T-helper 1 cell treated with Interleukin-12 subunit alpha and Interleukin-12 subunit beta and Interleukin-4 antibody, amounts not matched to agents 30 μg/mL and 1 μg/mL, for 36 hours (primary cell): ENCODE measurements around the gene UBXN10.

Source experiments
- H3K27ac Mint-ChIP-seq: one replicate; pipeline ENCODE4 v1.8.0; 2021; ENCODE audit warnings: mild to moderate bottlenecking, mixed read lengths
- H3K27me3 Mint-ChIP-seq: one replicate; pipeline ENCODE4 v1.8.0; 2021; ENCODE audit warnings: low read depth, mixed read lengths
- H3K36me3 Mint-ChIP-seq: one replicate; pipeline ENCODE4 v1.8.0; 2021; ENCODE audit warnings: low read depth, mixed read lengths
- H3K4me1 Mint-ChIP-seq: one replicate; pipeline ENCODE4 v1.8.0; 2021; ENCODE audit warnings: low read depth, mixed read lengths
- H3K4me3 Mint-ChIP-seq: one replicate; pipeline ENCODE4 v1.8.0; 2021; ENCODE audit warnings: mild to moderate bottlenecking, moderate library complexity, mixed read lengths
- H3K9me3 Mint-ChIP-seq: one replicate; pipeline ENCODE4 v1.8.0; 2021; ENCODE audit warnings: mixed read lengths

UBXN10 gene

DNA sequence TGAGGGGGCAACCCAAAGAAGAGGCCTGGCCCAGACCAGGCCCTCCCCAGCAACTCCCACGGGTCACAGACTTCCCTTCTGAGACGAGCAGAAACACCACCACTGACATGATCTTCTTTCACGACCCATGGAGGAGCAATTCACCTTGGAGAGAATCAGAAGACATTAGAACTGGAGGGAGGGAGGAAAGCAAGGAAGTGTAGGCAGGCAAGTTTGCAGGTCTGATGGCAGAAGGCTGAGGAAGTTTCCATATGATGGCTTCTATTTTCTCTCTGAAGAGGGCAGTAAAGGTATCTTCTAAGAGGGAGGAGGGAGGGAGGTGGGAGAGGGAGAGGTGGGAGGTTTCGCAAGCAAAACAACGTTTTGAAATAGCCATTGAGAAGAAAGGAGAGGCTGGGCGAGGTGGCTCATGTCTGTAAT is 1.4 kb upstream of the UBXN10 start:
- peak overlapping the region; percentile 83 for H3K4me3 Mint-ChIP-seq
- peaks cover 13% of the 10 kb centered on the region for H3K36me3 Mint-ChIP-seq
- H3K9me3 Mint-ChIP-seq, result peaks cover 9% of the 10 kb centered on the region
- peak overlapping the region; percentile 38 for H3K27ac Mint-ChIP-seq
- H3K27me3 Mint-ChIP-seq, result peaks cover 4% of the 10 kb centered on the region
- peaks cover 54% of the 10 kb centered on the region for H3K4me1 Mint-ChIP-seq

DNA sequence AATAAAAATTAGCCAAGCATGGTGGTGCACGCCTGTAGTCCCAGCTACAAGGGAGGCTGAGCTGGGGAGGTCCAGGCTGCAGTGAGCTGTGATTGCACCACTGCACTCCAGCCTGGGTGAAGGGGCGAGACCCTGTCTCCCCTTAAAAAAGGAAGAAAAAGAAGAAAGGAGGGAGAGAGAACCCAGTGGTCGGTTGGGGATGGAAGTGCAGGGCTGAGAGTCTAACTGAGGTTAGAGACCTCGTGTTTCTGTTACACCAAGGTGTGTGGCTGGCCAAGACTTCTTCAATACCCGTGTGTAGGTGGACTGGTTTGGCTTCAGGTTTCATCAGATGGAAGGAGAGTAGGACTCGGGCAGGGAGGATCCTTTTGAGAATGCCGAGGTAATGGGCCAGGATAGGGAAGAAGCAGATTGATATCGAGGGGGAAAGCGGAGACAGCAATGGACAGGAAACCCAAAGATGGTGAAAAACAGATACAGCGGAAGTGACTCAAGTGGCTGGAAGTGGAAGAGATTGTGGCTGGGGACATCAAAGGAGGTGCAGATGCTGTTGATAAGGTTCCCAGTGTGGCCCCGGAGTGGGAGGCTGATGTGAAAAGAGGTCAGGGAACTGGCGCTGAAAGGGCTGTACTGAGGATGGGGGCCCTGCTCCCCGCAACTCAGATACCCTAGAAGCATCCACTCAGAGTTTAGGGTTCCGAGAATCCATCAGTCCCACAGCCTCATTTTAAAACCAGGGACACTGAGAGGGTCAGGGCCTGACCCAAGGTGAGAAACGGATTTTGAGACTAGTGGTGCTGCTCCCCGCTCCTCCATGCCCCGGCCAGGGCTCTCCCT is 681 bp upstream of the UBXN10 start:
- Mint-ChIP-seq H3K4me3 (peak overlapping the region; percentile 83), H3K9me3 (peaks cover 2% of the 10 kb centered on the region), H3K27me3 (peaks cover 4% of the 10 kb centered on the region)

DNA sequence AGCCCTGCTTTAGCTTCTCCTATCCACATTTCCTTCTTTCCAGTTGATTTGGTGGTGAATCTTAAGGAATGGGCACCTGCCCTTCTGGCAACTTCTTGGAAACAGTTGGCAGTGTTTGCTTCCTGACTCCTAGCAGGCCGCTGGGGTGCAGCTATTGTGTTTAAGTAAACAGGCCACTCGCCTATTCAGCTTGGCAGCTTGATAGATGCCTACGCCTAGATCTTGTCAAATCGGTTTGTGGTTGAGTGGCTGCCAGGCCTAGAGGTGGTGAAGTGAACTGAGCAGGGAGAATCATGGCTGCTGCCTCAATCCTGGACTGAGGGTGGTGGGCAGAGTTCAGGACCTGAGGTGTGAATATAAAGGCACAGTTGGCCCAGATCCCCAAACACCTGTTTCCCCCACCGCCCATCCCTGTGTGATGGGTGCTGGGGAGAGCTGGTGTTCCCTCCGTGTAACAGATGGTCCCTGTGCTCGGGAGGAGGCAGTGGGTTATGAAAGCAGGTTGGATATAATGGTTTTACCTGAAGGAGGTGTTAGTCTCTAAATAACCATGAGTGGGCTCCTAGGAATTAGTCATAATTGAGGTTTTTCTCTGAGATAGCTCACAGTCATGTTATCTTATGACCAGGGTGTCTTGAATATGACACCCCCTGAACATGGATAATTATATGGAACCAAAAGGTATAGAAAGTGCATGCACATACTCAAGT is 1.4 kb downstream of the UBXN10 start:
- H3K4me3 Mint-ChIP-seq, result peak overlapping the region; percentile 39
- peaks cover 50% of the 10 kb centered on the region for H3K4me1 Mint-ChIP-seq
- H3K27ac Mint-ChIP-seq, result peak overlapping the region; percentile 95
- no peaks in the 10 kb centered on the region for H3K9me3 Mint-ChIP-seq
- H3K36me3 Mint-ChIP-seq, result peaks cover 13% of the 10 kb centered on the region
- H3K27me3 Mint-ChIP-seq, result peaks cover 5% of the 10 kb centered on the region

More for the DNA sequence above, 681 bp upstream of the UBXN10 start:
- Mint-ChIP-seq H3K27ac (peak overlapping the region; percentile 95), H3K4me1 (peaks cover 54% of the 10 kb centered on the region), H3K36me3 (peaks cover 13% of the 10 kb centered on the region)

DNA sequence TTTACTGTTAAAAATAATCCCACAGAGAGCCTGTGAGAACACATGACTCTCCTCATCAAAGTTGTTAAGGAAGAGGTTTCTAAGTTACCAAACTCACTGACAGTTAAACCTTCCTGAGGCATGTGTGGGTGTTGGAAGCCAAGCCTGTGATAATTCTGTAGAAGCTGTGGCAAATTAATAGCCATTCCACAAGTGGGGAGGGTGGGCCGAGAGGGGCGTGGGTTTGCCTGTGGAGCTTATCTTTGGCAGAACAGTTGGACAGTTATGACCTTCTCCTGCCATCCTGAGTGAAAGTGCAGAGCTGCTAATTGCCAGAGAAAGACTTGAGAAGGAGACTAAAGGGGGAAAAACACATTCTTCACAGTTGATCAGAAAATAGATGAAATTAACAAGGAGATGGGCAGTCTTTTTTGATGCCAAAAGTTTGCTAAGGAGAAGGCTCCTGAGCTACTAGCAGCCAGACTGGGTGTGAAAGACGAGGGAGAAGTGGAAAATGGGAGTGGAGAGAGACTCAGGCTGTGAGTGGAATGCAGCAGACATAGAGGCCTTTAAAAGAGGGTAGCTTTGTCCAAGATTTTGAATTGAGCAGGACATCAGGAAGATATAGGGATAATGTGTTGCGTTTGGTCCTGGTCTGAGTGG is 2.0 kb downstream of the UBXN10 start:
- peaks cover 13% of the 10 kb centered on the region for H3K36me3 Mint-ChIP-seq
- H3K4me1 Mint-ChIP-seq, result peaks cover 50% of the 10 kb centered on the region
- peaks cover 12% of the 10 kb centered on the region for H3K27me3 Mint-ChIP-seq
- H3K9me3 Mint-ChIP-seq, result no peaks in the 10 kb centered on the region
- H3K27ac Mint-ChIP-seq, result peak overlapping the region; percentile 45
- H3K4me3 Mint-ChIP-seq, result peak overlapping the region; percentile 36

DNA sequence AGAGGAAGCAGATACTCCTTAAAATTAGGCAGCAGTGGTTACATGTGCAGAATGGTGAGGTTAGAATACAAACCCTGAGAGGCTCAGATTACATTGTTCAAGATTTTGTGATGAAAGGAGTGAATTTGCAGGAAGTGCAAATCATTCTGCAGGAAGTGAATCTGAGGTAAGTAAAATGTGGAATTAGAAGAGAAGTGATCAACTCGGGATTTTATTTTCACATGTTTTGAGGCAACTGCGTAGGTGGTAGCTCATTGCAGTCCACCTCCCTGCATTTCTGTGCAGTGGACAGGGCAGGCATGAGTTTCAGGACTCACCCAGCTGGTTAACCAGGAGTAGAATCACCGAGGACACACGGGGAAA is 2.5 kb downstream of the UBXN10 start:
- H3K27ac Mint-ChIP-seq, result no peak overlapping the region
- H3K36me3 Mint-ChIP-seq, result peaks cover 11% of the 10 kb centered on the region
- no peaks in the 10 kb centered on the region for H3K9me3 Mint-ChIP-seq
- H3K27me3 Mint-ChIP-seq, result peaks cover 14% of the 10 kb centered on the region
- H3K4me1 Mint-ChIP-seq, result peaks cover 49% of the 10 kb centered on the region
- H3K4me3 Mint-ChIP-seq, result no peak overlapping the region

DNA sequence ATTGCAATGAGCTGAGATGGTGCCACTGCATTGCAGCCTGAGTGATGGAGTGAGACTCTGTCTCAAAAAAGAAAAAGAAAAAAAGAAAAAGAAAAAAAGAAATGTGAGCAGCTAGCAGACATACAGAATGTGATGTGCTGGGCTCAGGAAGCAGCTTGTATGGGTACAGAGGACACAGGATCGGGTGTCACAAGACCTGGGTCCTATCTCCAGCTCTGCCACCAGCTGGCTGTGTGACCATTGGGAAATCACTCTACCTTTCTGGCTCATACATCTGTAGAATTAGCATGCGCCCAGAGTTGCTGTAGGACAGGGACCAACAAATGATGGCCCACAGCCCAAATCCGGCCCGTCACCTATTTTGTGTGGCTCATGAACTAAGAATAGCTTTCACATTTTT is 3.8 kb downstream of the UBXN10 start:
- no peak overlapping the region for H3K27ac Mint-ChIP-seq
- peaks cover 38% of the 10 kb centered on the region for H3K4me1 Mint-ChIP-seq
- peaks cover 4% of the 10 kb centered on the region for H3K36me3 Mint-ChIP-seq
- H3K4me3 Mint-ChIP-seq, result no peak overlapping the region
- H3K27me3 Mint-ChIP-seq, result peaks cover 19% of the 10 kb centered on the region
- H3K9me3 Mint-ChIP-seq, result no peaks in the 10 kb centered on the region

DNA sequence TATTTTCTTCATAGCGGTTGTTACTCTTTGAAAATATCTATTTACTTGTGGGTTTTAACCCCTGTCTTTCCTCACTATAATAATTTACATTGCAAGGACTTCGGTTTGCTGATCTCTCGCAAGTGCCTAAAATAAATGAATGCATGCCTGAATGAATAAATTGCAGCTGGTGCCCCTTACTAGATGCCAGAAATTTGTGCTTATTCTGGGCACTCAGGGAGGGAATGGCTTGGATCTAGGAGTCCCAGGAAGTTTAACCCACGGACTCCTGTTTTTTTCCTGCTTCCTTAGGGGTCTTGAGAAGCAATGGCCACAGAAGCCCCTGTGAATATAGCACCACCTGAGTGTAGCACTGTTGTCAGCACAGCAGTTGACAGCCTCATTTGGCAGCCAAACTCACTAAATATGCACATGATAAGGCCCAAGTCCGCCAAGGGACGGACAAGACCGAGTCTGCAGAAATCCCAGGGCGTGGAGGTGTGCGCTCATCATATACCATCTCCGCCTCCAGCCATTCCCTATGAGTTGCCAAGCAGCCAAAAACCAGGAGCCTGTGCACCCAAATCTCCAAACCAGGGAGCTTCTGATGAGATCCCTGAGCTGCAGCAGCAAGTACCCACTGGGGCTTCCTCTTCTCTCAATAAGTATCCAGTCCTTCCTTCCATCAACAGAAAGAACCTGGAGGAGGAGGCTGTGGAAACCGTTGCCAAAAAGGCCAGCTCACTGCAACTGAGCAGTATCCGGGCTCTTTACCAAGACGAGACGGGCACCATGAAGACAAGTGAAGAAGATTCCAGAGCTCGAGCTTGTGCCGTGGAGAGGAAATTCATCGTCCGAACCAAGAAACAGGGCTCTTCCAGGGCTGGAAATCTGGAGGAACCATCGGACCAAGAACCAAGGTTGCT is 4.6 kb downstream of the UBXN10 start:
- H3K27me3 Mint-ChIP-seq, result peaks cover 24% of the 10 kb centered on the region
- H3K4me3 Mint-ChIP-seq, result no peak overlapping the region
- peaks cover 29% of the 10 kb centered on the region for H3K4me1 Mint-ChIP-seq
- H3K9me3 Mint-ChIP-seq, result no peaks in the 10 kb centered on the region
- peaks cover 4% of the 10 kb centered on the region for H3K36me3 Mint-ChIP-seq
- no peak overlapping the region for H3K27ac Mint-ChIP-seq

DNA sequence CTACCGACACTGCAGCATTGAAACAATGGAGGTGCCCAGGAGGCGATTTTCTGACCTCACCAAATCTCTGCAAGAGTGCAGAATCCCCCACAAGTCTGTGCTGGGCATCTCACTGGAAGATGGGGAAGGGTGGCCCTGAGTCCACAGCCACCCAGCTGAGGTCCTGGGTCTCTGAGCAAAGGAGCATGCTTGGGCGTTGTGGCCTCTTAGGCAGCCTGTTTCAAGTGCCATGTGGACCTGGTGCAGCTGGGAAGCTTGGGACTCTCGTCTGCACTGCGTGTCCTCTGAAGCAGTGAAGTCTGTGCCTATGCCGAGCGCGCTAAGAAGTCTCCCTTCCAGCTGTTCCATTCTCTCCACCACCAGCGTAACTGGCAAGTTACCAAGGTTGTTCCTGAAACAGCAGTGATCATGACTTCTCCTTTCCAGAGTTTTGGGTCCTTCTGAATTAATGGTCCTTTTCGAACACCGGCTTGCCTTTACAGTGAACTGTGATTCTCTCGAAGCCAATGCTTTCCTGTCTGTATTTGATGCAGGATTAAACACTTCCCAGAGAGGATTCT is 5.5 kb downstream of the UBXN10 start:
- H3K27me3 Mint-ChIP-seq, result peaks cover 25% of the 10 kb centered on the region
- H3K27ac Mint-ChIP-seq, result no peak overlapping the region
- H3K4me3 Mint-ChIP-seq, result no peak overlapping the region
- peaks cover 4% of the 10 kb centered on the region for H3K36me3 Mint-ChIP-seq
- no peaks in the 10 kb centered on the region for H3K9me3 Mint-ChIP-seq
- H3K4me1 Mint-ChIP-seq, result peaks cover 27% of the 10 kb centered on the region

DNA sequence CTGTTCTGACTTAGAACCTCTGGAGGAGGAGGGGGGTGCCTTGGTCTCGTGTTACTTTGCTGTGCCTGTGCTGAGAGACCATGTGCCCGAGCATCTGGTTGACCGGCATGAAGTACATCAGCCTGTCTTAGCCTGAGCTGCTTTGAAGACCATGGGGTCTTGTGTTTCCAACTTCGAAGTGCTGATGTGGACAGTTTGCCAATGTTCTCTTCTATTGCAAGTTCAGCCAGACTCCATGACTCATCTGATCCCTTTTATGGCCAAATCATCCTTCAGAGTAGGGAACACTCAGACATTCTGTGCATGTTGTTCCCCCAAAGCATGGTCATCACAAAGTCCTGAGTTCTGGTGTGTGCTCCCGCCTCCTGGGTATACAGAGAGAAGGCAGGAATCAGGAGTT is 6.5 kb downstream of the UBXN10 start:
- peaks cover 32% of the 10 kb centered on the region for H3K27me3 Mint-ChIP-seq
- no peaks in the 10 kb centered on the region for H3K9me3 Mint-ChIP-seq
- no peak overlapping the region for H3K27ac Mint-ChIP-seq

DNA sequence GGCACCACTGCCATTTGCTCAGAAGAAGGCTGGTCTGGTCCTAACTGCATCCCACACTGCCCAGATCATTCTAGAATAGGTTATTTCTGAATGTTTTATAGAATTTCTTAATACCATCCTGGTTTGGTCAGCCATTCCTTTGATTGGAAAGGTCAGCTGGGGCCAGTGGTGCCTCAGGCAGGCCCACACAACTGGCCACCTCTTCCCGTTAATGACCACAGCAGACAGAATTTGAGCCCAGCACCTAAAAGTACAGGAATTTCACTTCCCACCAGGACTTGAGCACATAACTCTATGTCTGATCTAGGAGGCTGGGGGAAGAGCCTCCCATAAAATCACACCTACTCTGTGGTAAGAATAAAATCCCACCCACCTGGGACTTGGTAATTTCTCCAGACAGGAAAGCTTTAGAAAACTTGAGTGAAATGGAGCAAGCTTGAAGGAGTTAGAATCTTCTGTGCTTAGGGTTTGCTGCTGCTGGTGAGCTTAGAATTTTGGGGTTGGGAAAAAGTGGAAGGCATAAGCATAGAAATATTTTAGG is 7.0 kb downstream of the UBXN10 start:
- Mint-ChIP-seq H3K4me3 (no peak overlapping the region), H3K9me3 (no peaks in the 10 kb centered on the region), H3K27me3 (peaks cover 35% of the 10 kb centered on the region), H3K27ac (no peak overlapping the region), H3K36me3 (peaks cover 4% of the 10 kb centered on the region), H3K4me1 (peaks cover 12% of the 10 kb centered on the region)

More for the DNA sequence above, 6.5 kb downstream of the UBXN10 start:
- no peak overlapping the region for H3K4me3 Mint-ChIP-seq
- H3K4me1 Mint-ChIP-seq, result peaks cover 18% of the 10 kb centered on the region
- H3K36me3 Mint-ChIP-seq, result peaks cover 4% of the 10 kb centered on the region

DNA sequence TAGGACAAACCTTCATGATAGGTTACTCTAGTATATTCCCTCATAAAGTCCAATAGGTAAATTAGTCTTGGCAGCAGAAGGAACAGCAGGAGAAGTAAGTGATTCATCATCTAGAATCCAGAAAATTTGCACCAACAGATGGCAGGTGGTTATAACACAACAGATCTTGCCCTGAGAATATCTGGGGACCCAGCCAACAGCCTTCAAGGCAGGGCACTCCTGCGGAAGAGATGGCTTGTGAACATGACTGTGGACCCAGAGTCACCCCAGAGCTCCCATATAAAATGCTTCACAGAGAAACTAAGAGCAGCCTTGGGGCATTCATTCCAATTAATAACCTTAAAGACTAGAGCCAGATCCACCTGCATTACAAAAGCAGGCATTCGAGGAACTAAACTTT is 8.3 kb downstream of the UBXN10 start:
- peaks cover 40% of the 10 kb centered on the region for H3K27me3 Mint-ChIP-seq
- no peaks in the 10 kb centered on the region for H3K4me1 Mint-ChIP-seq

DNA sequence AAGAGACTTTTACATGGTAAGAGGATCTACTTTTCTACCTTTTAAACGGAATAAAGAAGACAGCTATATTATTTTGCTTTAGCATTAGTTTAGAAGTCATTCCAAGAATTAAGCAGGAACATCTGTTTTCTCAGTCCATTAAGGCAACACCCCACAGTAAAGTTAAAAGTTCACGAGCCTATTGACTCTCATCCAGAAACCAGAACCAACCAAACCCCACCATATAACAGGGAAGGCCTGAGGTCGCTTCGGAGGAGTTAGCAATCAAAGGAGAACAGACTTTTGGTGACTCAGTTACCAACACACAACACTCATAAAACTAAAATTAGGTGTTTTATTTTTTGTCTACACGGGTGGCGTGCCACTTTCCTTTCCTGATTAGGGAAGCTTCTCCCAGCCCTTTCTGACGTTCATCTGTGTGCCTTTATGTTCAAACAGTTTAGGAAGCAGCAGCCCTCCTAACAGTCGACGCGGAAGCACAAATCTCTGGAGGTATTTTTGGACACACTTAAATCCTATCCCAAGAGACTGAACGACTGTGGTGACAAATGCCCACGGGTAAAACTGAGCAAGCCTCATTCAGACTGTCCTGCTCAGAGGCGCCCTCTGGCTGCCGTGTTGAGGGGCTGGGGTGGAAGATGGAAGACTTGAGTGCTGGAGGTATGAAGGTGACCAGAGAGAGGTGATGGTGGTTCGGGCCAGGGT is 9.0 kb downstream of the UBXN10 start:
- H3K4me3 Mint-ChIP-seq, result no peak overlapping the region
- peaks cover 43% of the 10 kb centered on the region for H3K27me3 Mint-ChIP-seq
- H3K9me3 Mint-ChIP-seq, result no peaks in the 10 kb centered on the region
- H3K4me1 Mint-ChIP-seq, result no peaks in the 10 kb centered on the region
- H3K27ac Mint-ChIP-seq, result no peak overlapping the region
- H3K36me3 Mint-ChIP-seq, result no peaks in the 10 kb centered on the region

More for the DNA sequence above, 8.3 kb downstream of the UBXN10 start:
- Mint-ChIP-seq H3K36me3 (no peaks in the 10 kb centered on the region), H3K4me3 (no peak overlapping the region), H3K9me3 (no peaks in the 10 kb centered on the region), H3K27ac (no peak overlapping the region)

DNA sequence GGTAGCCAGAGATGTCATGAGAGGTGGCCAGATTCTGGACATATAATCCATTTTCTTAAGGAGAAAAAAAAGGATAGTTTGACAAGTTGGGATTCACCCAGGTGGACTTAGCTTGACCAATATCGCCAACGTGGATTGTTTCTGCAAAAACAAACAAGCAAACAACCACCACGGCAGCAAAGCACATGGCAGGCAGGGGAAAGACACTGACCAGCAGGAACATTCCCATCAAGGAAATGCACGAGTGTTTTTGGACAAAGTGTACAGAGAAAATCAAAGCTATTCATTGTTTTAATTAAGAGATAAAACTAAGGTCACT is 9.5 kb downstream of the UBXN10 start:
- H3K27me3 Mint-ChIP-seq, result peaks cover 49% of the 10 kb centered on the region
- H3K27ac Mint-ChIP-seq, result no peak overlapping the region
- no peaks in the 10 kb centered on the region for H3K4me1 Mint-ChIP-seq
- H3K36me3 Mint-ChIP-seq, result no peaks in the 10 kb centered on the region
- H3K4me3 Mint-ChIP-seq, result no peak overlapping the region
- H3K9me3 Mint-ChIP-seq, result no peaks in the 10 kb centered on the region
